GM18517 (cell line): ENCODE data around the gene RGS7BP.
"Not testable (repeated sequence)": the region's sequence is repeated elsewhere in the genome, so short reads cannot be mapped to it uniquely, and the experiment has no call there.

Source experiments
- ATAC-seq: cut with Tn5 transposase; IDR thresholded peaks from one replicate; pipeline ENCODE4 v1.9.1; 2021; ENCODE audit warnings: mild to moderate bottlenecking, moderate library complexity; ENCODE audit not compliant: unreplicated experiment

The RGS7BP gene

GRCh38 chr5:64557911-64558310, 52.1 kb downstream of the RGS7BP start:
- no peak for ATAC-seq

GRCh38 chr5:64558641-64559040, 52.8 kb downstream of the RGS7BP start:
- not testable (repeated sequence) for ATAC-seq

- ATAC-seq, result no peak
Observed at GRCh38 chr5:64566310-64566916, 60.6 kb downstream of the RGS7BP start.

- no peak for ATAC-seq
Observed at GRCh38 chr5:64569858-64570257, 64.0 kb downstream of the RGS7BP start.

- no peak for ATAC-seq
Observed at GRCh38 chr5:64570395-64570996, 64.7 kb downstream of the RGS7BP start.

- ATAC-seq, result no peak
Observed at GRCh38 chr5:64575561-64575960, 69.7 kb downstream of the RGS7BP start.

GRCh38 chr5:64576250-64576649, 70.4 kb downstream of the RGS7BP start:
- no peak for ATAC-seq

GRCh38 chr5:64585646-64586045, 79.8 kb downstream of the RGS7BP start:
- no peak for ATAC-seq

GRCh38 chr5:64587370-64587769, 81.6 kb downstream of the RGS7BP start:
- ATAC-seq, result no peak

- no peak for ATAC-seq
Observed at GRCh38 chr5:64592730-64593341, 87.0 kb downstream of the RGS7BP start.

GRCh38 chr5:64594025-64594424, 88.2 kb downstream of the RGS7BP start:
- no peak for ATAC-seq

GRCh38 chr5:64594601-64595000, 88.8 kb downstream of the RGS7BP start:
- no peak for ATAC-seq

- ATAC-seq, result no peak
Observed at GRCh38 chr5:64595031-64595855, 89.4 kb downstream of the RGS7BP start.

- ATAC-seq, result no peak
Observed at GRCh38 chr5:64599226-64599625, 93.4 kb downstream of the RGS7BP start.

GRCh38 chr5:64603676-64604075, 97.9 kb downstream of the RGS7BP start:
- no peak for ATAC-seq

GRCh38 chr5:64606926-64607325, 101.1 kb downstream of the RGS7BP start:
- no peak for ATAC-seq

- ATAC-seq, result no peak
Observed at GRCh38 chr5:64612344-64612961, 106.6 kb downstream of the RGS7BP start.

- ATAC-seq, result peak; percentile 99
Observed at GRCh38 chr5:64615895-64616294, 110.1 kb downstream of the RGS7BP start.

GRCh38 chr5:64619609-64620008, 113.8 kb downstream of the RGS7BP start:
- ATAC-seq, result no peak

GRCh38 chr5:64622991-64623390, 117.2 kb downstream of the RGS7BP start:
- ATAC-seq, result no peak

GRCh38 chr5:64625678-64626077, 119.9 kb downstream of the RGS7BP start:
- no peak for ATAC-seq
